NCI-H526 treated with DMSO at 0.1 percent for 48 hours (cell line): ENCODE results near the gene RNF222.

Source experiments
- DNase-seq: peaks from one replicate; lab custom pipeline; 2025; lab: John Stamatoyannopoulos, UW

The RNF222 gene

DNA sequence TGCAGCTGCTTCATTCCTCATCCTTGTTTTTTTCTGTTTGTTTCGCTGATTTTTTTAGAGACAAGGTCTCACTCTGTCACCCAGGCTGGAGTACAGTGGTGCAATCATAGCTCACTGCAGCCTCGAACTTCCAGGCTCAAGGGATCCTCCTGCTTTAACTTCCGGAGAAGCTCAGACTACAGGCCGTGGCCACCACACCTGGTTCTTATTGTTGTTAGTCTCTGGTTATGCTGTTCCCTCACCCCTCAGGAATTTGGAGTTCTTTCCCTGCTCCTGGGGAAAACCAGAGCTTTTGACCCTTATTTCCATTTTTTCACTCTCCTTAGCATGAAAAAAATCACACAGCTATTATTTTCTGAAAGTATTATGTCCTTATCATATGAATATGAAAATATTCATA lies 56.2 kb downstream of the RNF222 start:
- no peak for DNase-seq
